Caco-2 (cell line): ENCODE data around the gene IER3IP1. TPM values are rescaled to one million over a fixed set of nuclear protein-coding genes. Genes with fewer than 3 reads are reported as not detected.

ENCODE experiments used
- BruUV-seq: library from RNA; stranded (reverse); fragments of 400-500 nt; replicated peaks from 2 replicates; lab custom pipeline; 2021; lab: Mats Ljungman, UMichigan
- CTCF ChIA-PET: fragments of 300-600 bp; sonication (Branson Sonifier 250); formaldehyde crosslinking; loops from one replicate; lab custom pipeline; 2022; ENCODE audit warnings: antibody characterized with exemption; lab: Charles Lee
- POLR2A ChIA-PET: fragments of 300-600 bp; sonication (Branson Sonifier 250); formaldehyde crosslinking; loops from one replicate; lab custom pipeline; 2022; ENCODE audit warnings: antibody characterized with exemption; lab: Charles Lee
- DNase-seq, 2 experiments: peaks; one replicate each; pipeline versions ENCODE4 v3.0.0 to v3.0.0-alpha.2; 2020 to 2022
- H3K27me3 ChIP-seq: replicated peaks from 2 replicates; pipeline ENCODE4 v1.6.0; 2011; ENCODE audit warnings: low read length; ENCODE audit not compliant: control insufficient read depth, insufficient read depth
- H3K36me3 ChIP-seq: 2 replicates; pipeline ENCODE4 v1.5.1; 2011; ENCODE audit warnings: low read length; ENCODE audit not compliant: control insufficient read depth, insufficient read depth
- H3K4me1 ChIP-seq: fragments of 250-450 bp; sonication (Bioruptor Pico); 2 replicates; pipeline ENCODE4 v1.5.1; 2020; ENCODE audit warnings: mild to moderate bottlenecking
- H3K4me3 ChIP-seq: 2 replicates; pipeline ENCODE4 v1.5.1; 2011; ENCODE audit warnings: low read depth, mild to moderate bottlenecking, control low read depth, low read length
- H3K9me3 ChIP-seq: fragments of 250-450 bp; sonication (Bioruptor Pico); 2 replicates; pipeline ENCODE4 v1.5.1; 2020; ENCODE audit warnings: mild to moderate bottlenecking, moderate library complexity
- H3K27ac Mint-ChIP-seq: one replicate; pipeline ENCODE4 v1.8.0; 2022; ENCODE audit warnings: mixed read lengths; ENCODE audit not compliant: unreplicated experiment
- H3K27me3 Mint-ChIP-seq: one replicate; pipeline ENCODE4 v1.8.0; 2022; ENCODE audit warnings: mixed read lengths; ENCODE audit not compliant: insufficient read depth, unreplicated experiment
- H3K36me3 Mint-ChIP-seq: one replicate; pipeline ENCODE4 v1.8.0; 2022; ENCODE audit warnings: mild to moderate bottlenecking, mixed read lengths; ENCODE audit not compliant: insufficient read depth, unreplicated experiment
- H3K4me1 Mint-ChIP-seq: one replicate; pipeline ENCODE4 v1.8.0; 2022; ENCODE audit warnings: low read depth, mixed read lengths; ENCODE audit not compliant: unreplicated experiment
- H3K4me3 Mint-ChIP-seq: one replicate; pipeline ENCODE4 v1.8.0; 2022; ENCODE audit warnings: mild to moderate bottlenecking, moderate library complexity, mixed read lengths; ENCODE audit not compliant: unreplicated experiment
- H3K9me3 Mint-ChIP-seq: one replicate; pipeline ENCODE4 v1.8.0; 2022; ENCODE audit warnings: mixed read lengths; ENCODE audit not compliant: unreplicated experiment
- intact Hi-C: fragments of 100-400 bp; cut with micrococcal nuclease; formaldehyde crosslinking; loops from one replicate; pipeline ENCODE4 v1.10.0; 2022; ENCODE audit not compliant: unreplicated experiment
- total RNA-seq: library from RNA; stranded (reverse); gene quantifications from 2 replicates; pipeline ENCODE4 v1.2.3, GENCODE V29; 2022
- TF ChIP-seq, protein P1 (sequence below), 2 experiments: fragments of 200-600 bp in 1 of 2; IDR thresholded peaks; 1 replicate in 1 of 2; 2 replicates in 1 of 2; pipeline versions ENCODE4 v1.5.1 to v1.8.0; 2011 to 2022; ENCODE audit warnings: antibody characterized with exemption in 1 of 2, control low read depth in 1 of 2, inconsistent platforms in 1 of 2, low read depth in 1 of 2, low read length in 1 of 2, mild to moderate bottlenecking in 1 of 2, moderate library complexity in 1 of 2; ENCODE audit not compliant: insufficient read depth in 1 of 2, severe bottlenecking in 1 of 2, unreplicated experiment in 1 of 2

The IER3IP1 gene
- total RNA-seq, 1 experiment from 2014 or later: 5.9 TPM

DNA sequence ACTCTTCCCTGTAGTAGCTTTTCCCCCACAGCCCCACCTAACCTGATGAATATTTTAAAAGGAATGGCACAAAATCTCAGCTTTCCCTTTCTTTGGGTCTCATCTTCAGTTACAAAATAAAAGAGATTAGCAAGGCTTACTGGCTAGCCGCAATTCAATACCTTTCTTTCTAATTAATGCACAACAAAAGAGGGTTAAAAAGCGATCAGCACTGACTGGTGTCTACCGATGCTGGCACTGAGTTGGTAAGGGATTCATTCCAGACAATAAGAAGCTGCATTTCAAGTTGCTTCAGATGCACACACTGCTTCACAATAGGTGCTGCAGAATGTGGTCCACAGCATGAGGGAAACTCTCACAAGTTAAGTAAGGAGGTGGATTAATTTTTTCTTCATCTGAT is 67.8 kb downstream of the IER3IP1 start:
- no TSS peak for BruUV-seq
- POLR2A ChIA-PET: no interaction called here
- Histone ChIP-seq H3K4me1 (no peaks in the 10 kb centered on the region), H3K4me3 (no peak overlapping the region), H3K27me3 (no peaks in the 10 kb centered on the region), H3K36me3 (no peaks in the 10 kb centered on the region), H3K9me3 (no peaks in the 10 kb centered on the region)
- no peak for DNase-seq
- CTCF ChIA-PET: no interaction called here
- no peak overlapping the region for H3K4me3 Mint-ChIP-seq
- intact Hi-C loops: no loop called here
- TF ChIP-seq, protein P1, sequence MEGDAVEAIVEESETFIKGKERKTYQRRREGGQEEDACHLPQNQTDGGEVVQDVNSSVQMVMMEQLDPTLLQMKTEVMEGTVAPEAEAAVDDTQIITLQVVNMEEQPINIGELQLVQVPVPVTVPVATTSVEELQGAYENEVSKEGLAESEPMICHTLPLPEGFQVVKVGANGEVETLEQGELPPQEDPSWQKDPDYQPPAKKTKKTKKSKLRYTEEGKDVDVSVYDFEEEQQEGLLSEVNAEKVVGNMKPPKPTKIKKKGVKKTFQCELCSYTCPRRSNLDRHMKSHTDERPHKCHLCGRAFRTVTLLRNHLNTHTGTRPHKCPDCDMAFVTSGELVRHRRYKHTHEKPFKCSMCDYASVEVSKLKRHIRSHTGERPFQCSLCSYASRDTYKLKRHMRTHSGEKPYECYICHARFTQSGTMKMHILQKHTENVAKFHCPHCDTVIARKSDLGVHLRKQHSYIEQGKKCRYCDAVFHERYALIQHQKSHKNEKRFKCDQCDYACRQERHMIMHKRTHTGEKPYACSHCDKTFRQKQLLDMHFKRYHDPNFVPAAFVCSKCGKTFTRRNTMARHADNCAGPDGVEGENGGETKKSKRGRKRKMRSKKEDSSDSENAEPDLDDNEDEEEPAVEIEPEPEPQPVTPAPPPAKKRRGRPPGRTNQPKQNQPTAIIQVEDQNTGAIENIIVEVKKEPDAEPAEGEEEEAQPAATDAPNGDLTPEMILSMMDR (IDR thresholded peaks at IDR 0.05; ENCODE audit: insufficient read depth in 1 of 2, low read depth in 1 of 2, low read length in 1 of 2, severe bottlenecking in 1 of 2, unreplicated experiment in 1 of 2): no peak
- no peaks in the 10 kb centered on the region for H3K9me3 Mint-ChIP-seq
- no peaks in the 10 kb centered on the region for H3K4me1 Mint-ChIP-seq
- H3K27me3 Mint-ChIP-seq: no peaks in the 10 kb centered on the region
- no peaks in the 10 kb centered on the region for H3K36me3 Mint-ChIP-seq
- no peak overlapping the region for H3K27ac Mint-ChIP-seq

Other genes with a start within 250 kb of the IER3IP1 start
- not detected in 2 replicates for gene ELOA2, start 140.7 kb downstream of the IER3IP1 start, total RNA-seq
- gene HDHD2, start 25.9 kb downstream of the IER3IP1 start, total RNA-seq: 14.7 and 15.5 TPM in 2 replicates
- not detected in 2 replicates for gene SKOR2, start 75.3 kb upstream of the IER3IP1 start, total RNA-seq